Astrocyte of the spinal cord (primary cell): ENCODE measurements around the gene SIPA1L3.
A peak's percentile ranks its signal among the peaks of the same experiment; 100 is the strongest.

Experiments used
- DNase-seq: peaks from one replicate; pipeline ENCODE4 v3.0.0; 2011; ENCODE audit warnings: low read depth, low spot score
- H3K4me3 ChIP-seq: 2 replicates; pipeline ENCODE4 v1.5.1; 2011; ENCODE audit warnings: low read depth, mild to moderate bottlenecking, low read length, moderate library complexity
- in situ Hi-C: cut with HindIII; loops from 2 replicates; pipeline ENCODE4 v1.10.0; 2017; ENCODE audit warnings: low sequenced_read_pairs
- TF ChIP-seq, protein P1 (sequence below): IDR thresholded peaks from 2 replicates; pipeline ENCODE4 v1.5.1; 2012; ENCODE audit warnings: low read depth, mild to moderate bottlenecking, low read length, inconsistent platforms

The SIPA1L3 gene

GRCh38 chr19:37963190-37963936, 56.4 kb downstream of the SIPA1L3 start:
- no peak overlapping the region for H3K4me3 ChIP-seq
- in situ Hi-C loops: no loop called here
- TF ChIP-seq, protein P1, sequence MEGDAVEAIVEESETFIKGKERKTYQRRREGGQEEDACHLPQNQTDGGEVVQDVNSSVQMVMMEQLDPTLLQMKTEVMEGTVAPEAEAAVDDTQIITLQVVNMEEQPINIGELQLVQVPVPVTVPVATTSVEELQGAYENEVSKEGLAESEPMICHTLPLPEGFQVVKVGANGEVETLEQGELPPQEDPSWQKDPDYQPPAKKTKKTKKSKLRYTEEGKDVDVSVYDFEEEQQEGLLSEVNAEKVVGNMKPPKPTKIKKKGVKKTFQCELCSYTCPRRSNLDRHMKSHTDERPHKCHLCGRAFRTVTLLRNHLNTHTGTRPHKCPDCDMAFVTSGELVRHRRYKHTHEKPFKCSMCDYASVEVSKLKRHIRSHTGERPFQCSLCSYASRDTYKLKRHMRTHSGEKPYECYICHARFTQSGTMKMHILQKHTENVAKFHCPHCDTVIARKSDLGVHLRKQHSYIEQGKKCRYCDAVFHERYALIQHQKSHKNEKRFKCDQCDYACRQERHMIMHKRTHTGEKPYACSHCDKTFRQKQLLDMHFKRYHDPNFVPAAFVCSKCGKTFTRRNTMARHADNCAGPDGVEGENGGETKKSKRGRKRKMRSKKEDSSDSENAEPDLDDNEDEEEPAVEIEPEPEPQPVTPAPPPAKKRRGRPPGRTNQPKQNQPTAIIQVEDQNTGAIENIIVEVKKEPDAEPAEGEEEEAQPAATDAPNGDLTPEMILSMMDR: peak; percentile 8
- peak; percentile 89 for DNase-seq

- in situ Hi-C loops: no loop called here
- H3K4me3 ChIP-seq: no peak overlapping the region
- peak; percentile 44 for DNase-seq
- TF ChIP-seq, protein P1: no peak
These were observed 57.1 kb downstream of the SIPA1L3 start for GRCh38 chr19:37964109-37964508.

- in situ Hi-C loops: no loop called here
- TF ChIP-seq, protein P1: no peak
- H3K4me3 ChIP-seq: no peak overlapping the region
- peak; percentile 25 for DNase-seq
These were observed 59.2 kb downstream of the SIPA1L3 start for GRCh38 chr19:37966211-37966661.

- no peak overlapping the region for H3K4me3 ChIP-seq
- in situ Hi-C loops: no loop called here
- TF ChIP-seq, protein P1: no peak
- peak; percentile 17 for DNase-seq
These were observed 59.7 kb downstream of the SIPA1L3 start for GRCh38 chr19:37966662-37967231.

DNA sequence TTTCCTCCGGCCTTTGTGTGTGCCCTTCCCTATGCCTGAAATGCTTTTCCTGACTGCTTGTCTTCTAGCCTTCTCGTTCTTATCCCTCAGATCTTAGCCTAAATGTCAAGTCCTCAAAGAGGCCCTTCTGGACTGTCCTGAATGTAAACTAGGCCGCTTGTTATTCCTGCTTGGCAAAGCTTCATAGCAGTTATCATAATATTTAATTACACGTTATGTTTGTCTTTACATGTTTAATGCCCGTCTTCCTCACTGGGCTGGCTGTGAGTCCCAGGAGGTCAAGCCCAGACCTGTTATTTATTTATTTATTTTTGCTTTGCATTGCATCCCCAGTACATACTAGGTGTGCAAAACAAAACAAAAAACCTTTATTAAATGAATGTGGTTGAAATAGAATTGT, 62.7 kb downstream of the SIPA1L3 start:
- no peak overlapping the region for H3K4me3 ChIP-seq
- in situ Hi-C loops: no loop called here
- DNase-seq: no peak
- TF ChIP-seq, protein P1: no peak

DNA sequence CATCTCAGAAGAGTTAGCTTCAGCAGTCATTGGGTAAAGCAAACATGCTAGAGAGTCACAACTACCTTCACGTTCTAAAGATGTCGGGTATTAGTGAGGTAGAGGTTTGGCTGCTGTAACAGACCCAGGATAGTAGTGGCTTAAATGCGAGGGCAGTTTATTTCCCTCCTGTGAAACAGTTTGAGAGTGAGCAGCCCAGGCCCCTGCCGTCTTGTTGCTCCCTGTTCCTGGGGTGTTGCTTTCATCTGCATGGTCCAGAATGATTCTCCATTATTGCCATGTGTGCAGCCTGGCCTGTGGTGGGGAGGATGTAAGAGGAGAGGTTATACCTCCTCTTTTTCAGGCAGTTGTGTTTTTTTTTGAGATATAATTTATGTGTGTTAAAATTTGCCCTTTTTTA, 63.7 kb downstream of the SIPA1L3 start:
- TF ChIP-seq, protein P1: no peak
- no peak overlapping the region for H3K4me3 ChIP-seq
- in situ Hi-C loops: no loop called here
- no peak for DNase-seq
